ENCODE results near the gene ASXL2.
A peak's percentile ranks its signal among the peaks of the same experiment; 100 is the strongest.
"Not testable (repeated sequence)": the region's sequence is repeated elsewhere in the genome, so short reads cannot be mapped to it uniquely, and the experiment has no call there.

The ASXL2 gene

GRCh38 chr2:25831746-25832449 lies 46.4 kb downstream of the ASXL2 start:
- DNase-seq, result no peak

GRCh38 chr2:25829828-25830227 lies 48.5 kb downstream of the ASXL2 start:
- DNase-seq, result no peak

DNA sequence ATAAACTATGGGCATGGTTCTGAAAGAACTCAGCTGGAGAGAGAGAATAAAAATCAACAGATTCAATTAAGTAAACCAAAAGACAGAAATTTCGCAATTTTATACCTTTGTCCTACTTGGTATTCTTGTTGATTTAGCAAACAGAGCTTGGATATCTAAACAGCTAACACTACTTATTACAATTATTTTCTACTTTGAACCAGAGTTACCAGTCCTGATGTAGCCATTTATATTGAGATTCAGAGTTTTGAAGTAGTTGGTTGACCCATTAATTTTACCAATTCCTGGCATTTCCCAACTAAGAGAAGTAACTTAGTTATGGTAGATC lies 48.9 kb downstream of the ASXL2 start:
- DNase-seq, result no peak

- not testable (repeated sequence) for DNase-seq
These were observed 49.5 kb downstream of the ASXL2 start for GRCh38 chr2:25828532-25829376.

GRCh38 chr2:25825238-25825637 lies 53.0 kb downstream of the ASXL2 start:
- no peak for DNase-seq

DNA sequence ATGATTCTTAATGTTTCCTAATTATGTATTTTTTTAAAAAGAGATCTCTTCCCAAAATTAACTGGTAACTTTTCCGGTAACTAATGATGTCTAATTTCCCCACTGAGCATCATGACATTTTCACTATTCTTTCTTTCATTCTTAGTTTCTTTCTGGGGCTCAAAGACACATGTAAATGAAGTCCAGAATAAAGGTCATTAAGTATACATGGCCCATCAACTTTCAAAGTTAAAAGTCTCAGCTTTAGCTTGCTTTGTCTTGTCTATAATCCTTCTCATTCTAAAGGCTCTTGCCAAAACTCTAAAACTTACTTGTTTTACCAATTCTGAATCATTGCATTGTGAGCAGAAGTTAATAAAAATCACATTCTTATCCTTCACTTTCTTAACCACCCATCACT lies 53.6 kb downstream of the ASXL2 start:
- no peak for DNase-seq

DNA sequence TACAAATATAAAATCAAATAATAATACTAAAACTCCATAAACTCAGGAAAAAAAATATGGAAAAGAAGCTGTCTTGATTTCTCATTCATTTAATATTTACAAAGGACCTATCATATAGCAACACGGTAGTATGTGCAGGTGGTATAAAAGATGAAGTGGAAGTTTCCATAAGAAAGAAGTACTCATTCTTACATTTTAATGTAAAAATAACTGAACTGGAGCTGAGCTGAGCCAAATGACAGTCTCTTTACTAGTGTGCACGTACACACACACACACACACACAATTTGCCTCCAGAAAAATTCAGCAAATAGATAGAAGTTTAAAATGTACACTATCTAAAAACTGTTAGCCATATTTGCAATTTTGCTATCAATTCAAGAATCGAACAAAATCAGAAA lies 54.1 kb downstream of the ASXL2 start:
- no peak for DNase-seq

GRCh38 chr2:25822190-25823117 lies 55.8 kb downstream of the ASXL2 start:
- DNase-seq, result peak; percentile 83

GRCh38 chr2:25821225-25822056 lies 56.8 kb downstream of the ASXL2 start:
- no peak for DNase-seq

DNA sequence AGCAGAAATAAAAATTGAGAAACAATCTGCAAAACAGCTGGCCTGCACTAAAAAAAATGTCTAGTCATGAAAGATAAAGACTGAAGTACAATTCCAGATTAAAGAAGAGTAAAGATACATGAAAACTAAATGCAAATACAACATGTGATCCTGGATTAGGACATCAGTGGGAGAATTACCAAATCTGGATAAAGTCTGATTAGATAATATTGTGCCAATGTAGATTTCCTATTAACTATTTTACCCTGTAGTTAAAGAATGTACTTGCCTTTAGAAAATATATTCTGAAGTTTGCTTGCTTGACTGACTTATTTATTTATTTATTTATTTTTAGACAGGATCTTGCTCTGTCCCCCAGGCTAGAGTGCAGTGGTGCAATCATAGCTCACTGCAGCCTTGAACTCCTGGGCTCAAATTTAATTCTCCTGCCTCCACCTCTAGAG lies 58.7 kb downstream of the ASXL2 start:
- DNase-seq, result no peak

DNA sequence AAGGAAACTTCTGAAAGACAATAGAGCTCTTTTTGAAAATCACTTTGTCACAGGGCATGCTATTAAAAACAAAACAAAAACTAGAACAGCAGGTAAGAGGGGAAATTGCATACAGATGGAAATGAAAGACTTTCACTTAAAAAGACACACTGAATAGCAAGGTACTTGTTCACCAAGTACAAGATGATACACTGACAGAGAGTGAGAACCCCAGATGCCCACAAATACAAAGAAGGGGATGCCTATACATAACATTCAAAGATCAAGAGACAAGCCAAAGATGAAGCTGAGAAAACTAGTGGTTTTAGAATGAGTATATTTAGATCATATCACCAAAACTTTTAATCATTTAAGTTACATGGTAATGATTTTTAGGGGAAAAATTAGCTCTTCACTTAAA lies 60.7 kb downstream of the ASXL2 start:
- DNase-seq, result no peak

DNA sequence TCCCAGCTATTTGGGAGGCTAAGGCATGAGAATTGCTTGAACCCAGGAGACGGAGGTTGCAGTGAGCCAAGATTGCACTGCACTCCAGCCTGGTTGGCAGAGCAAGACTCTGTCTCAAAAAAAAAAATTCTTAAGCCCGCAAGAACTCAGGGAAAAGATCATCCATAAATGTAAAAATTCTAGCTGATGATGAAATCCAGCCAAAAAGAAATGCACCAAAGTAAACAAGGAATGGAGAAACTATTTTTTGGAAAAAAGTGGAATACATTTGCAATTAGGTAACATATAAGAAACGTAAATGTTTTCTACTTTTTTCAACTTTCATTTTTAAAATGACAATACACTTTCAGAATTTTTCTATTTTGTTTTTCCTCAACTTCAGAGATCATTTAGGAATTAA lies 61.3 kb downstream of the ASXL2 start:
- no peak for DNase-seq

GRCh38 chr2:25816249-25816648 lies 62.0 kb downstream of the ASXL2 start:
- DNase-seq, result no peak

GRCh38 chr2:25814681-25815080 lies 63.6 kb downstream of the ASXL2 start:
- DNase-seq, result no peak

- DNase-seq, result no peak
These were observed 67.9 kb downstream of the ASXL2 start for GRCh38 chr2:25810428-25810827.

GRCh38 chr2:25809646-25810045 lies 68.6 kb downstream of the ASXL2 start:
- DNase-seq, result no peak

- no peak for DNase-seq
These were observed 70.3 kb downstream of the ASXL2 start for GRCh38 chr2:25808006-25808383.

GRCh38 chr2:25806941-25807340 lies 71.3 kb downstream of the ASXL2 start:
- no peak for DNase-seq

DNA sequence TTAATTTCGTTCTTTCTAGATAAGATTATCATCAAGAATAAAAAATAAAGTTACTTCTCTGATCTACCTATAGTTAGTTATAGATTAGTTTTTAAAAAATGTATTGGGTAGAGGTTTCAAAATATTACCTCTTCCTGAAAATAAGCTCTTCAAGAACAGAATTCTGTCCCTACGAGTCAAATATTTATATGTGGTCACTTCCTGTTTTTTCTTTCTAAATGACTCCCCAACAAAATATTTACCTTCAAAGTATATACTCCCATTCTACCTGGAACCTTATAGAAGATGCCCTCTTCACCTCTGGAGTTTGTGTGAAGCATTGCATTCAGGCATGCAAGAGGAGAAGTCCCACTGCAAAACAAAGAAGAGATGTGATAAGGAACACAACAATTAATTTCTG lies 72.3 kb downstream of the ASXL2 start:
- DNase-seq, result no peak

GRCh38 chr2:25804338-25804737 lies 73.9 kb downstream of the ASXL2 start:
- no peak for DNase-seq

DNA sequence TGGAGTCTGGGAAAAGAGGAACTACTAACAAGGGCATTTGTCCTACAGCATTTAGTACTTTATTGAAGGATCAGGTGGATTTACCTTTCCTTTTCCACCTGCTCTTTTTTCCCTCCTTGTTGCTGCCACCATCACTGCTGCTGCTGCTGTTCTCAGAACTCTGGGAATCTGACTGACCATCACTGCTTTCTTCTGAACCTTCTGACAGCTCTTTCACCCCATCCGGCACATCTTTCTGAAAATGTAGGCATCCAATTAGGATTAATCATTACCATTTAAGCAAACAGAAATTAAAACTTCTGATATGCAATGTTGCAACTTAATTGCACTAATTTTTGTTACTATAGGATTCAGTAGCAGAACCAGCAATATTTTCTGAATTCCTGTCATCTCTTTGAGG lies 79.0 kb downstream of the ASXL2 start:
- DNase-seq, result no peak
